ENCODE results near the gene SVIL.
"Not testable (repeated sequence)": the region's sequence is repeated elsewhere in the genome, so short reads cannot be mapped to it uniquely, and the experiment has no call there.

The SVIL gene

DNA sequence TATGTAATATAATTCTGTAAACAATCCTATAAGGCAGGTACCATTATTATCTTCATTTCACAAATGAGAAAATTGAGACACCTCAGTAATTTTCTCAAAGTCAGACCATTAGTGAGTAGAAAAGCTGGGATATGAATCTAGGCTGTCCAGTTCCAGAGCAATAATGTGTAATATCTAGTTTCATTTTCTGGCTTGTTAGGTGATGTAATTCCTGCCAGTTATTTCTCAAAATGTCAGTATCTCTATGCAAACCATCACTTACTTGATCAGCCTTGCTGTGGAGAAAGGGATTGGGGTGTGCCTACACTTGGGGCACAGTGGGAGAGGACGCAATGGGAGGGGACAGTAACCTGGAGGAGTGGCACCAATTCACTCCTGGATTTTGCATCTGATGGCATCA lies 188.4 kb downstream of the SVIL start:
- DNase-seq: no peak

DNA sequence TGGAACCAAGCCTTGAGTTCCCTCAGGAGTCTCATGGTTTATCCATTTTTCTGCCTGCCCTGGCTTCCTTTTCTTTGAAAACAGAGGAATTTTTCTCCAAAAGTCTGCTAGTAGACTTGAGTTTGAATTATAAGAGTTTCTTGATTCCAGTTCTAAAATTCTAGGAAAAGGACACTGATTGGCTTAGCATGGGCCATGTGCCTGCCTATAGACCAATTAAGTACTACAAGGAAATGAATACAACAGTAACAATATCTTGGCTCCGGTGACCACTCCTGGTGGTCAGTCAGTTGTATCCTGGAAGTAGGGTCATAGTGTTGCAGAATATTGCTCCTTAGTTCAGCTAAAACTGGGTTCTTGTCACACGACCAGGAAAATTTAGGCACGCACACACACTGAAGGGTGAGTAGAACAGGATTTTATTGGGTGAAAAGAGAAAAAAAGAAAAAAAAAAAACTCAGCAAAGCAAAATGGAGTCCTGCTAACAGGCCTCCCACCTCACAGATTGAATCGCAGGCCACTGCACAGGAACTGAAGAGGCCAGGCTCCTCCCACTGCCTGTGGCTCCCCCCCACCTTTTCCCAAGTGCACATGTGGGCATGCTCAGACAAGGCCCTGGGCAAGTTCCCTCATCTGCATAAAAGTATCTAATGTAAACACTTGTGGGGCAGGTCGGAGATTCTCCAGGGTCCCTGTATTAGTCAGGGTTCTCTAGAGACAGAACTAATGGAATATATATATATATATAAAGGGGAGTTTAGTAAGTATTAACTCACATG lies 190.8 kb downstream of the SVIL start:
- no peak for DNase-seq

DNA sequence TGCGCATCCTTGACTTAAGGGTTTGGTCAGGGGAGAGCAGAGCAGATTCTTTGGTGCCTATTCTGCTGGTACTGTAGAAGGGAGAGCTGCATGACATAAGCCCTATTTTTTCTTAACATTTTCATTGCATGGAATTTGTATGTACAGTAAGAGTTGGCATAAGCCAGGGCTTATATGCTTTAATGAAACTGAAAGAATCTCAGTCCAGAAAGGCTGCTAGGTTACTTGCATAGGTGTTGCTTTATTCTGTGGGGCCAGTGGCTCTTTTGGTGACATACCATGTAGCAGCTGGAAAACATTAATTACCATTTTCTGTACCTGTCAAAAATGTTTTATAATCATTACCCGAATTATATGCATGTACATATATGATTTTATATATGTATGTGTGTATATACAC lies 193.8 kb downstream of the SVIL start:
- no peak for DNase-seq

DNA sequence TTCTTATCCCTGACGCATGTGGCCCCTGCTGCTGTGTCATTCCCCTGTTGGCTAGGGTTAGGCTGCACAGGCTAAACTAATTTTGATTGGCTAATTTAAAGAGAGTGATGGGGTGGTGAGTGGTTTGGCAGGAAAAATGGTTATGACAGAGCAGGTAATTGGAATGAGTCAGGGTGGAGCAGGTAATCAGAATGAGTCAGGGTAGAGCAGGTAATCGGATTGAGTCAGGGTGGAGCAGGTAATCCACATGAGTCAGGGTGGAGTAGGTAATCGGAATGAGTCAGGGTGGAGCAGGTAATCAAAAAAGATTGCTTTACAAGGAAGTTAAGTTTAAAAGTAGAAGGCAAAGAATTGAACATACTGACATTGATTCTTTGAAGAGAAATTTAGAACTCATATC lies 195.8 kb downstream of the SVIL start:
- not testable (repeated sequence) for DNase-seq

DNA sequence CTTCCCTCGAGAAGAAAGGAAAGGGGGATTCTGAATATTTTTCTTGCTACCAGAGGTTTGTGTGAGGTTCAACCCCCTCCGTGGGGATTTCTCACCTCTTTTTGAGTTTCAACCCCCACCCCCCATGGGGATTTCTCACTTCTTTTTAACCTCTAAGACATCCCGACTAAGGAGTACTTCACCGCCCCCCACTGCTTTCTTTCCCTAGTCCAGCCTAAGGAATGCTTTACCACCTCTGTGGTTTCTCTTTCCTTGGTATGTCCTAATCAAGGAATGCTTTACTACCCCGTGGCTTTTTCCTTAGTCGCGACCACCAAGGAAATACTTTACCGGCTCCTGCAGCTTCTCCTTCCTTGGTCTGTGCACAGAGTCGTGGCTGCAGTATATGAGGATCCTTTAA lies 196.5 kb downstream of the SVIL start:
- no peak for DNase-seq

DNA sequence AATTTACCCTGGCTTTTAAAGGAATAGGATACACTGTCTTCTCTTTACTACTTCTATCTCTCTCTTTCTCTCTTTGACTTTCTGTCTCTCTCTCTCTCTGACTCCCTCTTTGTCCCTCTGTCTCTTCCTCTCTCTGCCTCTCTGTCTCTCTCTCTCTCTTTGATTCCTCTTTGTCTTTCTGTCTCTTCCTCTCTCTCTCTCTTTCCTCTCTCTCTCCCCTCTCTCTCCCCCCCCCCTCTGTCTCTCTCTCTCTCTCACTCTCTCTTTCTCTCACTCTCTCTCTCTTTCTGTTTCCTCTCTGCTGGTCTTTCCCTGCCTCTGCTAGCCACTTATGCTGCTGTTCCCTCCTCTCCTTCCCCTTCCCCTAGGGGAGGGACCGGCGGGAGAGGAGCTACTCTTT lies 196.9 kb downstream of the SVIL start:
- no peak for DNase-seq

DNA sequence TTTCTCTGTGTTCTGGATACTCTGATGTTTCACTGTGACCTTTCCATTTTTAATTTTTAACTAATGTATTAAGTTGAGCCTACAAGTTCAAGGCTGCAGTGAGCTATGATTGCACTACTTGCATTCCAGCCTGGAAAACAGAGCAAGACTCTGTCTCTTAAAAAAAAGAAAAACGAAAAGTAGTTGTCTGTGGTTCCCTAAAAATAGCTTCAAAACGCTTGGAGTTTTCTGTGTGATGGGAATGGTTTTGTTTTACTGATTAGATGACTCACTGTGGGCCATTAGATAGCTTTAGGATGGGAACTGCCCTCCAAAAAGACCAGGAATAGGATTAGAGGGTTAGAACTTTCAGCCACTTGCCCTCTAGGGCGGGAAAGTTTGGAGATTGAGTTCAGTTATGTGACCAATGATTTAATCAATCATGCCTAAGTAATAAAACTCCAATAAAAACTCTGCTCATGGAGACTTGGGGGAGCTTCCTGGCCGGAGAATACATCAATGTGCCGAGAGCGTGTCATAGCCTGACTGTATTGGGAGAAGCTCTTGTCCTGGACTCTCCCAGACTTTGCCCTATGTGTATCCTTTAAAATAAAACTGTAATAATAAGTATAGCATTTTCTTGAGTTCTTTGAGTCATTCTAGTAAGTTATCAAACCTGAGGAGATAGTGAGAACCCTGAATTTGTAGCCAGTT lies 198.8 kb downstream of the SVIL start:
- DNase-seq: no peak

DNA sequence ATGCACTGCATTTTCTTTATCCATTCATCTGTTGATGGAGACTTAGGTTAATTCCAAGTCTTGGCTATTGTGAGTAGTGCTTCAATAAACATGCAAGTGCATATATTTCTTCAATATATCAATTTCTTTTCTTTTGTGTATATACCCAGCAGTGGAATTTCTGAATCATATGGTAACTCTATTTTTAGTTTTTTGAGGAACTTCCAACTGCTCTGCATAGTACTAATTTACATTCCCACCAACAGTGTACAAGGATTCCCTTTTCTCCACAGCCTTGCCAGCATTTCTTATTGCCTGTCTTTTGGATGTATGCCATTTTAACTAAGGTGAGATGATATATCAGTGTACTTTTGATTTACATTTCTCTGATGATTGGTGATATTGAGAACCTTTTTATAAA lies 200.7 kb downstream of the SVIL start:
- no peak for DNase-seq

DNA sequence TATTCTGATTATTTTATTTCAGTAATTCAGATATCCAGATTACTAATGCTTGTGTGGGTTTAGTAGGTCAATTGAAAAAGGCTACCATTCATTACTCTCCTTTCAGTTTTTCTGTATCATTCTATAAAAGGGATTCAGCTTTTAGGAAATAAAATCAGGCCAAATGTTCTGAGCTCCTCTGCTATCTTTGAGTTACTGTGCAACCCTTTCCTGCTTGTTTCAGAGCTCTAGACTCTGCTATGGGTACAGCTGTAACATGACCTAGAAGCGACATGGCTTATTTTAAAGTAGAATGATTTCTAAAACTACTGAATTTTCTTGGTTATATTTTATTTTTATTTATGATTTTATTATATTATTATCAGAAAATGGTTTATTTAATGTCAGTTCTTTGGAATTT lies 203.1 kb downstream of the SVIL start:
- DNase-seq: no peak

DNA sequence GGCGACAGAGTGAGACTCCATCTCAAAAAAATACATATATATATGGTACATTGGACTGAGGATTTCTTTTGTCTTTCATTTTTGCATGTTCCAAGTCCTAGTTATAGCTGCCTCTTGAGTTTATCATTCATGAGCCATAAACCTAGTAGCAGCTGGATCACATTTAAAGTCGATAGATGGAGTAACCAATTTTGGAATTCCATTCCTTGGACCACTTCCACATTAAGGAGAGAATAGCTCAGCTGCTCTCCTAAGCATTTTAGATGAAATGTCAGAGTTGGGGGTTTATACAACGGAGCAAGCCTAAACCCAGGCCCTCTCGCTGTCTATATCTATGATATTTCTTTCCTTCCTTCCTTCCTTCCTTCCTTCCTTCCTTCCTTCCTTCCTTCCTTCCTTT lies 204.7 kb downstream of the SVIL start:
- no peak for DNase-seq

DNA sequence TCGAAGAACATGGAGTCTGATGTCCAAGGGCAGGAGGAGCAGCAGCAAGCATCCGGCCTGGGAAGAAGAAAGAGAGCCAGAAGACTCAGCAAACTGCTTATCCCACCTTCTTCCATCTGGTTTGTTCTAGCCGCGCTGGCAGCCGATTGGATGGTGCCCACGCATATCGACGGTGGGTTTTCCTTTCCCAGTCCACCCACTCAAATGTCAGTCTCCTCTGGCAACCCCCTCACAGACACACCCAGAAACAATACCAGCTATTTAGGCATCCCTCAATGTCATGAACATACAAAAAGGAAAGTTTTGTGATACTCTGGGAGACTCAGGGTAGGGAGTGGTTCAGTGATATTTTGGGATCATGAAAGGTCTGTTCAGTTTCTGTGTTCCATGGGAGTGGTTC lies 206.3 kb downstream of the SVIL start:
- no peak for DNase-seq

DNA sequence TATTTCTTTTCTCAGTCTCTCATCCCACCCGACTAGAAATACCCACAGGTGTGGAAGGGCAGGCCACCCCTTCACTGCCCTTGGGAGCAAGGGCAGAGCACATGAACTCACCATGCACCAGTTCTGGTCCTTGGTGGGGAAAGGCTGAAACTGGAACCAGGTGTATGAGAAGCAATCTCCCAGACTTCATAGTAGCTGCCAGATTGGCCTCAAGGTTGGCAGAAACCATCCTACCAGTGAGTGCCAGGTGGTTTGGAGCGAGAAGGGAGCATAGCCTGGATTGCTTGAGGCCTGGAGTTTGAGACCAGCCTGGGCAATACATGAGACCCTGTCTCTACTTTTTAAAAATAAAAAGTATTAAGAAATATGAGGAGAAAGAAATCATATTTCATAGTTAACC lies 207.1 kb downstream of the SVIL start:
- DNase-seq: no peak

DNA sequence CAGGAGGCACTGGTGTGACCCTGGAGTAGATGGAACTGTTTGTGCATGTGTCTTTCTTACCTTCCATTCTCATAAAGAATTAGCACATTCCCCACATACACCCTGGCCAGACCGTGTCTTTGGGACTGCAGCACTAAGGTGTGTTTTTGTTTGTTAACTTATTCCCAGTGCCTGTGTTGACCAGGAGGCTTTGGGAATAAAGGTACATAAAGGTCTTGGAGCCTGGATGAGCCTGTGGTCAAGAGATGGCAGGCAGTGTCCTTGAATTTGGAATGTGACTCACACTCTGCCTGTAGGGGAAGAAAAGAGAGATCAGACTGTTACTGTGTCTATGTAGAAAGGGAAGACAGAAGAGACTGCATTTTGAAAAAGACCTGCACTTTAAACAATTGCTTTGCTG lies 208.4 kb downstream of the SVIL start:
- no peak for DNase-seq

DNA sequence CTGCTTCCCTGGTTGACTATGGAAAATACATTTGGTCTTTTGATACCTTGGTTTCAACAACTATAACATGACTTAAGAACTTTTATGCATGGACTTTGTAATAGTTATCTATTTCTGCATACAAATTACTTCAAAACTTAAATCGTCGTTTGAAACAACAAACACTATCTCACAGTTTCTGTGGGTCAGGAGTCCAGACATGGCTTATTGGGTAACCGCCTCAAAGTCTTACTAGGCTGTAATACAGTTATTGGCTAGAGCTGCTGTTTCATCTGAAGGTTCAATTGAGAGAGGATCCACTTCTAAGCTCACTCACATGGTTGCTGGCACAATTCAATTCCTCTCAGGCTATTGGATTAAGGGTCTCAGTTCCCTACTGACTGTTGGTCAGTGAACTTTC lies 210.8 kb downstream of the SVIL start:
- DNase-seq: no peak

DNA sequence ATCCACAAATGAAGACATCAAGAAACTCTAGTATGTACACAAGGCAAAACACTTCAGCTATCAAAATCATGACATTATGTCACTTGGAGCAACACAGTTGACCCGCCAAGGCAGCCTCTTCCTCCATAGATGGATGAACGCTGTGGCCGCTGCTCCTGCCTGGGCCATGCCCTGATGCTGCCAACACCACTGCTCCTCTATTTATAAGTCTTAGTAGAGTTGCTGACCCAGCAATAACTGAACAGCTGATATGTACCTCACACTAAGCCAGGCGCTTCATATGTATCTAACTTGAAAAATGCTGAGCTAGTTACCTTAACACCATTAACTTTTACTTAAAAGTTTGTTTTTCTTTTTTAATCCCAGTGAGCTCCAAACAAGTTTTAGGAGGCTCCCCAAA lies 214.0 kb downstream of the SVIL start:
- no peak for DNase-seq

DNA sequence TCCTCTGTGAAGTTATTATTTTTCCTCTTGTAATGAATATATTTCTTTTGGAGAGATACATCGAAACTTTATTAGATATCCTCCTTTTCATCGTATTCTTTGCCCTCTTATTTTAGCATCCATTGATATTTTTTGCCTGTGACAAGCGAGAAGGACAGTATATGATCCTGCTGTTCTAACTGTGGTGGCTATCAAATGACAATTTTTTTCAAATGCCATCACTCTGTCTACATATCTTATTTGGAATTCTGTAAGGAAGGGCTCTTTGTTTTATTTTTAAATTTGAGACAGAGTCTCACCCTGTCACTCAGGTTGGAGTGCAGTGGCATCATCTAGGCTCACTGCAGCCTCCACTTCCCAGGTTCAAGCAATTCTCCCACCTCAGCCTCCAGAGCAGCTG lies 217.4 kb downstream of the SVIL start:
- DNase-seq: no peak

DNA sequence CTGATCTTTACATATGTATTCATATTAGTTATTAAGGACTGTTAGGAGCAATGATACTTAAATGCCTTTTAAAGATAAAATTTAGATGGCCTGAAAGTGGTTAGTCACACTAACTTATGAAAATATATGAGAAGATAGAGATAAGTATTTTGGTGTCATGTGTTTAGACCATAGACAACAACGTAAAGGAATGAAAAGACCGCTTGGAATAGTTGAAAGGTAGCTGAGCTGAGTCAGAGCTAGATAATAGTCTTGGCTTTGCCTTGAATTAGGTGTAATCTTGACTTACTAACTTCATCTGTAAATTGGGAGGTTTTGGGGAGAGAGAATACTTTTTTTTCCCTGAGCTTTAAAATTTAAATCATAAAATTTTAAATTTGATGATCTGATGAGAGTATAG lies 218.9 kb downstream of the SVIL start:
- no peak for DNase-seq

DNA sequence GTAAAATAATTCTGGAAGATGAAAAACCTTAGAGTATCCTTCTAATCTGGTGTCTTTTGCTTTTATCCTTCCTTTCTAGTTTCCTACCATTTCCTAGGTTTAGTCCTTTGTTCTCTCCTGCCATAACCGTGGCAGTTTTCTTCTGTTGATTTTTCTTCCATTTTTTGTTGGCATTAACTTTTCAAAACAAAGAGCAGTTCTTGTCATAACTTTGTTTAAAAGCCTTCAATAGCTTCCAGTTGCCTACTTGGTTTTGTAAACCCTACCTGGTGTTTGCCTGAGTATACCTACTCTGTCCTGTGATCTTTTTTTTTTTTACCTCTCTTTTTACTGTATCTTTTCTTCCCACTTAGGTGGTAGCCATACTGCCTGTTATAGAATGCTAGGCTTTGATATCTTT lies 220.3 kb downstream of the SVIL start:
- DNase-seq: no peak

DNA sequence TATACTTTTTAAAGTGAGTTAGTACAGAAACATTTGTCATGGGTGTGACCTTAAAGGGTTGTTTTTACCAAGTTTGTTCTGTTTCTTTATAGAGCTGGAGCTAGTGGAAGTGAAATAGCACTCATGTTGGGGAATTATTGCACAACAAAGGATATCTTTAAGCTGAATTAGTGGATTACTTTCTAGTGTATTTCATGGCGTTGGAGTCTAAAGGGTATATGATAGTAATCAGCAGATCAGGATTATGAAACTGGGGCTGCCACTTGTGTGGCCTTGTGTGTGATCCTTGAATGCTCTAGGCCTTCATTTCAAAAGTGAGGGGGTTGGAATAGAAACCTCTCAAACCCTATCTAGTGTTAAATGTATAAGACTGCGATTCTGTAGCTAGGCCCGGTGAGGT lies 222.3 kb downstream of the SVIL start:
- DNase-seq: no peak

DNA sequence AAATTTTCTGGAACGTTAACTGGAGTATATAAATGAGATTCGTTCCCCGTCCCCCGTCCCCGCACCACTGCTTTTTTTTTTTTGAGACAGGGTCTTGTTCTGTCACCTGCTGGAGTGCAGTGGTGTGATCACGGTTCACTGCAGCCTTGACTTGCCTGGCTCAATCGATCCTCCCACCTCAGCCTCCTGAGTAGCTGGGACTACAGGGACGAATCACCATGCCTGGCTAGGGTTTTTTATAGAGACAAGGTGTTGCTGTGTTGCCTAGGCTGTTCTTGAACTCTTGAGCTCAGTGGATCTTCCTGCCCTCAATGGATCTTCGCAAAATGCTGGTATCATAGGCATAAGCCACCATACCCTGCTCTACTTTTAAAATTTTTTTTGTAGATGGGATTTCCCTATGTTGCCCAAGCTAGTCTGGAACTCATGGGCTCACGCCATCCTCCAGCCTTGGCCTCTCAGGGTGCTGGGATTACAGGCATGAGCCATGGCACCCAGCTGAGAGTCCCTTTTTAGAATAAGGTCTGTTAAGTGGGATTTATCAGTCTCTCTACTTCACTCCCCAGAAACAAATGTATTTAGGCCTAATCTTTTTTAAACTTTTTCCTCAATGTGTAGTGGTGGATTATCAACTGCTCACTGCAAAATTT lies 223.0 kb downstream of the SVIL start:
- DNase-seq: no peak

DNA sequence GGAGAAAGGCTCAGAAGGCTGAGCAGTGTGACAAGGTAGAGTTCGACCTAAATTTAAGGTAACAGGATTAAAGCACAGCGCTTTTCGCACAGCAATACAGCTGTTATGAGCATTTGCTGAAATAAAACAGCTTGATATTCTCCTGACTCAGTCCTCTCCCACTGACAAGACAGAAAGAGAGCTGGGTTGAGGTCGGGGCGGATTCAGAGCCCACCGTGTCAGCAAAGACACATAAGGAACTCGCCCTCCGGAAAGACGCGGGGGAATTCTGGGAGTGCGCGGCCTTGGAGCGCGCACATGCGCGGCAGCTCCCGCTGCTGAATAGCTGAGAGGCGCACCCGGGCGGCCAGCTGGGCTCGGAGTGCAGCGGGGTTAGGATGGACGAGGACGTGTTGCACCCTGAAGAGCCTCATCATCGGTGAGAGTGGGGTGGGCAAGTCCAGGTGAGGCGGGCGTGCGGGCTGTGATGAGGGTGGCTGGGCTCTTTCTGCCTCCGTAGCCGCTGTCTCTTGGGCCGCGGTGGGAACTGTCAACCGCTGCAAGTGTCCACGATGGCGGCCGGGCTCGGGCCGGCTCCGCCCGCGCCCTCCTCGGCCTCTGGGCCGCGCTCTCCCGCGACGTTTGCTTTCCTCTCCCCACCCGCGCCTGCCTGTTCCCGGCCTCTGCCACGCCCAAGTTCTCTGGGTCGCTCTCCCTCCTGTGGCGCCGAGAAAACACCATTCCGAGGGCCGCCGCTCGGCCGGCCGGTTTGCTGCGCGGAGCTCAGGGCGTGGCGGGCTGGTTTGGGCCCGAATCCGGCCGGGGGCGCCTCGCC lies 225.3 kb downstream of the SVIL start:
- DNase-seq: peak; percentile 13

DNA sequence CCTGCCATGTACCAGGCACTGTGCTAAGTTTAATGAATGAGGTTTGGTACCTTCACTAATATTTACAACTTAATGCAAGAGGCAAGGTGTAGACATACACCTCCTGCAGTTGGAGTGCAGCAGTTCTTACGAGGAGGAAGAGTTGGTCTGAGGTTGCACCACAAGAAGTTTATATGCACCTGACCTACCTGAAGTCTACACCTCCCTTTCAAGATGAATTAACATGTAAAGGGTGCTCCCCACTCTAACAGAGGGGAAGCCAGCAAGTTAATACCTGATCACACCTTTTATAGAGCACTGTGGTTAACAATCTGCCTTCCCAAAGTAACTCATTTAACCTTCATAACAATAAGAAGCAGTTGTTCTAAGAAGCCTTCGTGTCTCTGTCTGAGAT lies 225.9 kb downstream of the SVIL start:
- no peak for DNase-seq
